HG03354 (cell line): Measurements from ENCODE around the gene ADAMTS4.

Experiments used
- ATAC-seq: cut with Tn5 transposase; IDR thresholded peaks from one replicate; pipeline ENCODE4 v1.9.1; 2021; ENCODE audit warnings: mild to moderate bottlenecking; ENCODE audit not compliant: unreplicated experiment, poor library complexity, severe bottlenecking

The ADAMTS4 gene

DNA sequence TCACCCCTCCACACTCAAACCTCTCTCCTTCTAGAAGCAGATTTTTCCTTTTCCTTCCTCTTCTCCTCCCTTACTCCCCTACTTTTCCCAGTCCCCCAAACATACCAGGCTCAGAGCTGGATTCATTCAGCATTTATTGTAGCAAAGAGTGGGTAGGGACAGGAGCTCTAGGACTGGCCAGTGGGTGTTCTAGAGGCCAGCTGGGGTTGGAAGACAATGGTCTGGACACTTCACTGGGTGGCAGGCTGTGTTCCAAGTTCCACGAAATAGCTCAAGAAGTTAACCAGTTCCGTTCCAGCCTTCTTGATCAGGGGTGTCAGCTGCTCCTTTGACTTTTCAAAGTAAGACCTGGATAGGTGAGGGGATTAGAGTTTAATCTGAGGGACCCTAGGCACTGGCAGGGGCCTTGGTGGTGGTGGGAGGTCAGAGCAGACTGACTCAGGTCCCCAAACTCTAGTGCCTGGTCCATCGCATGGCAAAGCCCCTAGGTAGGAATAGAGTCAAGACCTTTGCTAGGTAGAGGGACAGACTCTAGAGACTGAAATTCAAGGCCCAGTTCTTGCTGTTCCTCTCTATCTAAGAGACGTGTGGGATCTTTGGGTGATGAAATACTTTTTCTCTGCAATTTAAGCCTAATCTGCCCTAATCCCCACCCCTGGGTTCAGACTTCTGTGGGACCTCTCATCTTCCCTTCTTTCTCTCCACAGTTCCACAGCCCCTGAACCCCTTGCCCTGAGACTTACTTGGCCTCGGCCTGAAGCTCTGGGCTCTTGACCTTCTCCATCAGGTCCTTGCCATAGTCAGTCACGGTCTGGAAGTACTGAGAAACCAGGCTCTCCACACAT lies 23.5 kb upstream of the ADAMTS4 start:
- ATAC-seq: no peak

DNA sequence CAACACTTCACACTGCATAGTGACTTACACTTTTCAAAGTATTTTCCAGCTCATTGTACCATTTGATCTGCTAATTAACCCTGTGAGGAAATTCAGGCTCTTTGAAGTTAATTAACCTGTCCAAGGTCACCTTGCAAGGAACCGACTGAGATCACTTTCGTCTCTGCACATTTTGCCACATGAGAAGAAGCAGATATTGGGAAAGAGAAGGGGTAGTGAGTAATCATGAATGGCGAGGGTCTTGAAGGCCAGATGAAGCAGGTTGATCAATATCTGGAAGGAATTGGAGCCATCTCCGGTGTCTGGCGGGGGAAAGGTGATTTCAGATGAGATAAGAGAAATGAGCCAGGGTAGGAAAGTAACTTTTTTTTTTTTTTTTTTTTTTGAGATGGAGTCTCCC lies 21.1 kb upstream of the ADAMTS4 start:
- ATAC-seq: no peak

DNA sequence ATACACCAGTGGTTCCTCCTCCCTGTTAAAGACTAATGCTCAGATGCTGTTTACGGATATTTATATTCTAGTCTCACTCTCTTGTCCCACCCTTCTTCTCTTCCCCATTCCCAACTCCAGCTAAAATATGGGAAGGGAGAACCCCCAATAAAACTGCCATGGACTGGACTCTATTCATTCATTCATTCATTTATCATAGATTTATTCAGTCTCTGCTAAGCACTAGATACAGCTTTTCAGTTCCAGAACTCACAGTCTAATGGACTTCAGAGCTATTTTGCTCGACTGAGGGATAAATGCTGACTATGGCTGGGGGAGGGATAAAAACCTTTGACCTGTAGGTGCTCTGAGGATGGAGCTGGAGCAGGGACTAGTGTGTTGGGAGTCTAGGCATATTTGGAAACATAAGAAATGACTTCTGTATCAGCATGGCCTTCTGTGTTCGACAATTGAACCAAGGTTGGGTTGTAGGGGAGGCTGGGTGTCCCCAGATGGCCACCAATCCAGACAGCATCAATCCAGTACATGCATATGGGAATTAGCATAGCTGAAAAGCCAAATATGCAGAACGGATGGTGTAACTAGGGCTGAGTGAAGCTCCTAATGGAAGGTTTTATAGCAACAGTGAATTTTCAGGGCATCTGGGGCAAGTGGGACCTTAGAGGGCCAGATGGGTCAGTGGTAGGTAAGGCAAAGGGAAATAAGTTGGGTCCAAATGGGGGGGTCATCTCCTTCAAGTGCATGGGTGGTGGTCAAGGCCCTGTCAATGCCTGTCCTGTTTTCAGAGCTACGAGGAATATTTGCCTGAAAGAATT lies 20.4 kb upstream of the ADAMTS4 start:
- ATAC-seq: no peak

DNA sequence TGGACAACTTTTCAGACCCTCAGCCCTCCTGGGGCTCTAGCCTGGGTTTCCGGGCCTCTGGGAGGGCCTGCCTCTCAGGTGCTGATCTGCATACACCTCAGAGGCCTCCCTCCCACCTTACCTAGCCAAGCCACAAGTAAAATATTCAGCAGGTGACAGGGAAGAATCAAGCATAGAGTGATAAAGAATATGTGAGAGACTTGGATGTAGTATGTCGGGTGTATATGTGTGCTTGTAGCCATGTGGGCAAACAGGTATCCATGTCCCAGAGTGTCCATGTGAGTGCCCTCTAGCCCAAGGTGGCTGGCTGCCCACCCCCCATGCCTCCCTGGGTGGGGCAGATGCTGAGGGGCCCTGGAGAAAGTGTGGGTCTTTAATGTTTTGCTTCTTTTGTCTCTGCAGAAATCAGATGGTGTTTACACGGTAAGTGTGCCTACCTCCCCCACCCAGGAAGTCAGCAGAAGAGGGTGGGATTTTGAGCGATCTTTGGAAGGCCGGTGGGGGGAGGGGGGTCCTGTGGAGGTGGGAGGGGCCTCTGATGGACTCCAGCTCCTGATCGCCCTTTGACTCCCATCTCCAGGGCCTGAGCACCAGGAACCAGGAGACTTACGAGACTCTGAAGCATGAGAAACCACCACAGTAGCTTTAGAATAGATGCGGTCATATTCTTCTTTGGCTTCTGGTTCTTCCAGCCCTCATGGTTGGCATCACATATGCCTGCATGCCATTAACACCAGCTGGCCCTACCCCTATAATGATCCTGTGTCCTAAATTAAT lies 19.6 kb upstream of the ADAMTS4 start:
- ATAC-seq: no peak

DNA sequence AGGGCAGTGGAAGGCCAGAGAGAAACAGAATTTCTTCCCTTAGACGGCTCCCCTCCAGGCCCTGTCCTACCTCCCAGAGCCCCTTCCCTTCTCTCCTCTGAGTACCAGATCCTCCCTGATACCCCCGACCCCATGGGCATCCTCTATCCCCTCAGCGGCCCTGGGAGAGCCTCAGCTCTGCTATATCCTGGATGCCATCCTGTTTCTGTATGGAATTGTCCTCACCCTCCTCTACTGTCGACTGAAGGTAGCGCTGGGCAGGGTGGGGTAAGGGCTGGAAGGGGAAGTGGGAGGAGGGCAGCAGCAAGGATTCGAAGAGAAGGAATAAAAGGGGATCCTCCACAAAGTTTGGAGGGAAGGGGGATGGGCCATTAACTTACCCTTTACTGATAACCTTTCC lies 19.0 kb upstream of the ADAMTS4 start:
- no peak for ATAC-seq

DNA sequence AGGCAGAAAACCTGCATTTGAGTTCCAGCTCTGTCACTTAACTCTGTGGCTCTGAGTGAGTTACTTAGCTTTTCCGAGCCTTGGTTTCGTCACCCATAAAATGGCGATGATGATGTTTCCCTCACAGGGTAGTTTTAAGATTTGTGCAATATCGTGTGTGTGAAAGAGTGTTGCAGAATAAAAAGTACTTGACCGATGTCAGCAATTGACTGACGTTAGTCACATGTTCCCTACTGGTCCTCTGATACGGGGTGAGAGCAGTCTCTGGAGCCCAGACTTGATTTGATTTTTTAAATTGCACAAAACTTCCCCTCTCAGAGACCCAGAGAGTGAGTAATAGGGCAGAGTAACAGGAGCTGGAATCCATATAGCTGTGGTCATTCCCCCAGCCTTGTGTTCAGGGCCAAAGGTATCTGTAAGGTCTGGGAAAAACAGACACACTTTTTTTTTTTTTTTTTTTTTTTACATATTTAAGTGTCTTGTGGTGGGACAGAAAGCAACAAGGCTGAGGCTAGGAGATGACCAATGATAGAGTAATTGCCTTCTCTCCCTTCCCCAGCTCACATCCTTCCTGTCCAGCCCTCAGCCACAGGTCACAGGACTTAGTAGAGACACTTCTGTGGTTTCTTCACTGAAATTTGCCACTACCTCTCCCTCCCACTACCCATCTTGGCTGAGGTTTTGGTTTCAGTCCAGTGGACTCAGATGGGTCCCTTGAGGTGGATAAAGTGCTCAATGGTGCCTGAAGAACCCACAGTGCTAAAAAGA lies 18.3 kb upstream of the ADAMTS4 start:
- ATAC-seq: peak; percentile 85

DNA sequence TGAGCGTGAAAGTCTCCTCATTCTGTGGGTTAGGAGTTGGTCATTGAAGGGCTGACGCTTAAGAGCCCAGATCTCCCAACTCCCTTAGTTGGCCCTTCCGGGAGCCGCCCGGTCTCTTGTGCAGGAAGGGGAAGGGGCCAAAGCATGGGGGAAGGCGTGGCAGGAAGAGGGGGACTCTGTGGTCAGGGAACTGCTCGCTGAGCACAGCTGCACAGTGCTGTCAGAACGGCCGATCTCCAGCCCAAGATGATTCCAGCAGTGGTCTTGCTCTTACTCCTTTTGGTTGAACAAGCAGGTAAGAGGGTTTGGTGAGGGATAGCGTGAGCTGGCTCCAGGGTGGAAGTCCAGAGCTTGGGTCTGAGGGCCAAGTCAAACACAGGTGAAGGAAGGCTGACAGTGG lies 16.2 kb upstream of the ADAMTS4 start, which contains the start of gene FCER1G:
FCER1G (plus strand) TSS at position 220 of the 400 bp plus-strand sequence; CDS start at position 247, 27 bp downstream.
- no peak for ATAC-seq

DNA sequence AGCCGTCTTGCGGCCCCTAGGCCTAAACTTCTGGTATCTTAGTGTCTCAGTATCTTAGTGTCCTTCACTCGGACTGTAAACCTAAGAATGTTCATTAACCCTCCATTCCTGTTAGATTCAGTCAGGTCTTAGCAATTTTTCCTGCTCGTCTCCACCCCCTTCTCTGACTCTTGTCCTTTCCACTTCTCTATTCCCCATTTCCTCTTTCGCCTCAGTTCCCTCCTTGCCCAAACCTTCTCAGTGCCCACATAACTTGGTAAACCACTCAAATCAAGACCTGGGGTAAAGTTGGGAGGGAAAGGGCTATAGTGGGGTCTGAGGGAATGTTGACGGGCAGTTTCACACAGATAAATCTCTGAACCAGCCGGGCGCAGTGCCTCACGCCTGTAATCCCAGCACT lies 15.5 kb upstream of the ADAMTS4 start:
- ATAC-seq: no peak

DNA sequence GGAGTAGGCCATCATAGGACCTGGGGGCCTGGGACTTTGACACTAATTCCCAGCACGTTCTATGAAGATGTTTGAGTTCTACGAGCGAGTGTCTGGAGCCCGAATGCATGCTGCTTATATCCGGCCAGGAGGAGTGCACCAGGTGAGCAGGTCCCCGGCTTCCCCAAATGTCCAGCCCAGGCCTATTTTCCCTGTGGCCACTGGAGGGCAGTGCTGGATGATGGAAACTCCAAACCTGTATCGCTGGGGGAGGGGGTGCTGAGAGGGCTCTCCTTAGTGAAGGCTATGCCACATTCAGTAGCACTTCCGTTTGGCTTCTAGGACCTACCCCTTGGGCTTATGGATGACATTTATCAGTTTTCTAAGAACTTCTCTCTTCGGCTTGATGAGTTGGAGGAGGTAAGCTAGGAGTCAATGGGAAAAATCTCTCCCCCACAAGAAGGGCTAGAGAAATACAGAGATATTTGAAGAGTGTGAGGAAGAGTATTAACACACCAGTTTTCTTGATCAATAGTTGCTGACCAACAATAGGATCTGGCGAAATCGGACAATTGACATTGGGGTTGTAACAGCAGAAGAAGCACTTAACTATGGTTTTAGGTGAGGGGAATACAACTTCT lies 11.0 kb upstream of the ADAMTS4 start:
- peak; percentile 79 for ATAC-seq

DNA sequence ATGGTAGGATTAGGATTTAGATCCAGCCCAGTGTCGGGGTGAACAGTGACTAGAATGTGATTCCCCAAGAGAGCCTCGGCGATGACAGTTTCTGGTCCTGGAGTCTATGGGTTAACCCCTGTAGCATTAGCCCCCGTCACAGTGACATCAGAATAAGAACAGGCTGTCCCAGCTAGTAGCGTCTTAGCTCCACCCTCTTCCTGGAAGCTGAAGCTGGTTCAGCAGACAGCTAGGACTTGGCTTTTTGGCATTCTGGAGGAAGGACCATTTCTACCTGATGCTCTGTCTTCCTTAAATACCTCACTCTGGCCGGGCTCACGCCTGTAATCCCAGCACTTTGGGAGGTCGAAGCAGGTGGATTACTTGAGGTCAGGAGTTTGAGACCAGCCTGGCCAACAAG lies 8.3 kb upstream of the ADAMTS4 start:
- ATAC-seq: no peak

DNA sequence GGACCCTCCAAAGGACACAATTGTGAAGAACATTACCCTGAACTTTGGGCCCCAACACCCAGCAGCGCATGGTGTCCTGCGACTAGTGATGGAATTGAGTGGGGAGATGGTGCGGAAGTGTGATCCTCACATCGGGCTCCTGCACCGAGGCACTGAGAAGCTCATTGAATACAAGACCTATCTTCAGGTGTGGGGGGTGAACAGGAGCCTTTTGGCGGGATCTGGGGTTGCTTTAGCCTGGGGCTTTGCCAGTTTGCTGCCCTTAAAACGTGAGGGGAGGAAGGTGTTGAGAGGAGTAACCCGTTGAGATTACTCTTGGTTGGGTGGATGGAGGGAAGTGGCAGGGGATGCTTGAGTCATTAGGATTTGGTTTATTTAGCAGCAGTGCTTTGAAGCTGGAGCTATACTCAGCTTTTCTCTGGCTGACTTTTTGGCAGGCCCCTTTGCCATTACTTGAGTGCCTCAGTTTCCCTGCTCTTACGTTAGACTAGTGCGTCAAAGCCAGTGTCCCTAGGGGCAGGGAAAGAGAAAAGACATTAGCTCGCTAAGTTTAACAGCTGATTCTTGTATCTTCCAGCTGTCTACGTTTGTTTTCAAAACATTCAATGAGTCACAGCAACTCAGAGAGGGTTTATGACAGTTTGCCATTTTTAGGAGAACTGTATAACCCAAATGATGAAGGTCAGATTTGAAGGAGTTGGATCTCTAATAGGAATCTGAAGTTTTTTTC lies 7.7 kb upstream of the ADAMTS4 start:
- ATAC-seq: no peak

DNA sequence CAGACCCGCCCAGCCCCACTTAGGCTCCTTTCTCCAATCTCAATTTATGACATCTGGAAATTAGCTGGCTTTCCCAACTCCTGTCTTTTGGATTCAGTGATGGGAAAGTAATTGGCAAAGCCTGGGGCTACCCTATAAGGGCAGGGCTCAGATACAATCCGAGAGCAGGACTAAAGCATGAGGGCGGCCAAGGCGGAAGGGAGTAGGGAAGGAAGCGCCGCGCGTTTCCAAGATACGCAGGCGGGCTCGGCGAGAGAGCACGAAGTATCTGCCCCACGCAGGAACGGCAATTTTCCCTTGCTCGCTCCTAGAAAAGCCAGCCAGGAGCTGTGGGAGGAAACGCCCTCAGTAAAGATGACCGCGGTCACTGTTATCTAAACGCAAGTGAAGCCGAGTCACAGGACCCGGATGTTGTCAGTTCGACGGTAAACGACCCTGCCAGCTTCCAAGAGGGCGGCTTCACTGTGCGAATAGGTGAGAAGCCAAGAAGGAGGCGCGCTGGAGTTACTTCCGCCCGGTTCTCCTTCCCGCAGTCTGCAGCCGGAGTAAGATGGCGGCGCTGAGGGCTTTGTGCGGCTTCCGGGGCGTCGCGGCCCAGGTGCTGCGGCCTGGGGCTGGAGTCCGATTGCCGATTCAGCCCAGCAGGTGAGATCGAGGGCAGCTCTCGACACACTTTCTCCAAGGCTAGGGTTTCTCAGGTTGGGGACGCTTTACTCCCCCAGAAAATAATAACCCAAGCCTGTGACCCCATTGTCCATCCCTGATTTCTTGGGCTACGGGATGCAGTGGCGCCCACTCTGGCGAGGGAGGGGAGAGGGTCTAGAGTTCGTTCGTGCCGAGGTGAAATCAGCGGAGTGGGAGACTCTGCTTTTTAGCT lies 3.2 kb upstream of the ADAMTS4 start, which contains the start of gene NDUFS2:
NDUFS2 (plus strand) TSS at position 532 of the 877 bp plus-strand sequence; CDS start at position 551, 19 bp downstream.
- peak; percentile 98 for ATAC-seq

DNA sequence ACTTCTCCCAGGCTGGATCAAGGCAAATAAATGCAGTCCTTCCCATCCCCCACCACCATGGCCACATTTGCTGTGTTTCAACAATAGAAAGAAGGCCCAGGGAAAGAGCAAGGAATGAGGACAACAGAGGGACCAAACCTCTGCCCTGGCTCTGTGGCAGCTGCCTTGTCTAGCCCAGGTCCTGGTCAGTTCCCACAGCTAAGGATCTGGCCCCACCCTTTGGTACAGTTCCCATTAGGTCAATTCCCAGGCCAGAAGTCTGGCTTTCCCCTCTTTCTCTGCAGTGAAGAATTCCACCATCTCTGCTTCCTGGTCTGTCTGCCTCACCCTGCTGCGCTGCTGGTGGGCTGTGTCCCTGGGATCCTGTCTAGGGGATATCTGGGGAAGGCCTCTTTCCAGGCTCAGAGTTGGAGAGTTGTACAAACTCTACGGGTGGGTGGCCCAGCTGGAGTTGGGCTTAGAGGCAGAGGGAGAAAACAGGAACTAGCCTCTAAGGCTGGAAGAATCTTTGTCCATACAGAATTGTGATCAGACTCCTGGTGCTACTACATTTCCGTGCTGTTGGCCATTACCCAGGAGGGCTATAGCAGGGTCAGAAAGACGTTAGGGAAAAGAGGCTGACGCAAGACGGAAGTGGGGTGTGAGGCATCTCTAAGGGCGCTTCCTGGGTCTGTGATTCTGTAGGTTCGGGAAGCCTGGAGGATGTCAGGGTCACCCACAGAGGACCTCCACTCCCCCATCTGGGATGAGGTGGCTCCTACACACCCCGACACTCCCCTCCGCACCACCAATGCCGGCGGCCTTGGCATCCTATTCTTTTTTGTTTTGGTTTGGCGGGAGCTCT lies 2.4 kb upstream of the ADAMTS4 start:
- no peak for ATAC-seq

DNA sequence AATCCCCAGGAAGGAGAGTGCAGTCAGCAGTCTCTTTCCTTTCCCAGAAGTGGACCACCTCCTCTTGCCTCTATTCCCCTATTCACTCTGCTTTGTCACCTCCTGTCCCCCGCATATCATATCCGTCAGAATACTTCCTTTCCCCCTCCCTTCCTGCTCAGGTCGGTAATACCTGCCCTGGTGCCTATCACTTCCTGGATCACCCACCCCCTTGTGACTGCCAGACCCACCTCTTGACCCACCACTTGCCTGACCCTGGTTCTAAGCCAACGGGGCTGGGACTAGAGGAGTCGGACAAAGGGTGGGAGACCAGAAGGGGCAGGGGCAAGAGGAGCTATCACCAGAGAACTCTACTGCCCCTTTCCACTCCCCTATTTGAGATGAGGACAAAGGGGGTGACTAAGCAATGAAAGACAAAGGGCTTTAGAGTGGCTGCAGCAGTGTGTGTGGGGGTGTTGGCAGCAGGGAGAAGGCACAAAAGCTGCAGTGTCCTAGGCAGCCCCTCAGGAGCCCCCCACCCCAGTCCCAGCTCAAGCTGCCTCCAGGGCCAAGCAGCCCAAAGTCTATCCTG lies 1.7 kb upstream of the ADAMTS4 start:
- ATAC-seq: no peak

DNA sequence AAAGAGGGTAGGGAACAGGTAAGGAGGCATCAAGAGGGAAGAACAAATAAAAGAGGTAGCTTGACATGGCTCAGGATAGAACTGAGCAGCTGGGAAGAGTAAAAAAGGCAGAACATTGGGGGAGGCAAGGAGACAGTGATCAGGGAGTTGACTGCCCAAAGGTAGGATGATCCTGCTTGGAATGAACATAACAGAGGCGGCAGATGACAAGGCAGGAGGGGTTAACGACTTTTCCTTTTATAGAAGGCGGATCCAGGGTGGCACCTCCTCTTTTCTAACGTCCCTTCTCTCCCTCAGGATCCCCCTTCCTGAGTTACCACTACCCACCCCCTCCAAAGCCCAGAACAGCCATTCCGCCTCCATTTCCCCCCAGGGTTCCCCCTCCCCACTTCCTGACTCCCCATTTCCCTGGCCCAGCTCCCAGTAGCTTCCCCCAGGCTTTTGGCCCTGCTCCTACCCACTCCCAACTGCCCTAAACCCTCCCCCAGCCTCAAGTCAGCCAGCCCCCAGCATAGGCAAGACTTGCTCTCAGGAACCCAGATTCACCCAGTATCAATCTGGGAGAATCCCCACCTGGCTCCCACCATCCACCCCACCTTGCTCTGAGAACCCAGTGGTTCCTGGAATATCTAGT lies 769 bp upstream of the ADAMTS4 start:
- ATAC-seq: no peak
